Astrocyte (in vitro differentiated cells and primary cell): ENCODE results near the gene GABPA. TPM values are rescaled to one million over a fixed set of nuclear protein-coding genes. Genes with fewer than 3 reads are reported as not detected.

Source experiments
- DNase-seq: peaks from one replicate; pipeline ENCODE4 v3.0.0-alpha.2; 2010; ENCODE audit warnings: low read depth
- FAIRE-seq: peaks from 2 replicates; lab custom pipeline; 2011; peaks lifted over from hg19 to GRCh38; lab: Jason Lieb, UNC
- H2AFZ ChIP-seq: 2 replicates; pipeline ENCODE4 v1.6.0; 2012; ENCODE audit warnings: low read depth, low read length, inconsistent platforms
- H3K27ac ChIP-seq: 2 replicates; pipeline ENCODE4 v1.5.1; 2011; ENCODE audit warnings: low read depth, low read length, inconsistent platforms
- H3K27me3 ChIP-seq: 2 replicates; pipeline ENCODE4 v1.6.0; 2011; ENCODE audit warnings: low read length, inconsistent platforms; ENCODE audit not compliant: insufficient read depth
- H3K36me3 ChIP-seq: 2 replicates; pipeline ENCODE4 v1.5.1; 2011; ENCODE audit warnings: low read length, inconsistent platforms; ENCODE audit not compliant: insufficient read depth
- H3K4me1 ChIP-seq: 2 replicates; pipeline ENCODE4 v1.5.1; 2011; ENCODE audit warnings: low read length, inconsistent platforms; ENCODE audit not compliant: insufficient read depth
- H3K4me2 ChIP-seq: 2 replicates; pipeline ENCODE4 v1.6.0; 2012; ENCODE audit warnings: low read length, inconsistent platforms
- H3K4me3 ChIP-seq: 2 replicates; pipeline ENCODE4 v1.5.1; 2011; ENCODE audit warnings: low read depth, mild to moderate bottlenecking, low read length, inconsistent platforms; ENCODE audit not compliant: insufficient read depth
- H3K79me2 ChIP-seq: 2 replicates; pipeline ENCODE4 v1.6.0; 2012; ENCODE audit warnings: mild to moderate bottlenecking, low read length, inconsistent platforms; ENCODE audit not compliant: insufficient read depth
- H3K9ac ChIP-seq: 2 replicates; pipeline ENCODE4 v1.6.0; 2012; ENCODE audit warnings: mild to moderate bottlenecking, low read length, inconsistent platforms
- H3K9me3 ChIP-seq: 2 replicates; pipeline ENCODE4 v1.5.1; 2012; ENCODE audit warnings: low read depth, mild to moderate bottlenecking, low read length, inconsistent platforms; ENCODE audit not compliant: insufficient read depth
- H4K20me1 ChIP-seq: 2 replicates; pipeline ENCODE4 v1.6.0; 2012; ENCODE audit warnings: low read length, inconsistent platforms; ENCODE audit not compliant: insufficient read depth
- H3K27ac Mint-ChIP-seq: one replicate; pipeline ENCODE4 v1.8.0; 2021; ENCODE audit warnings: mild to moderate bottlenecking, mixed read lengths; ENCODE audit not compliant: unreplicated experiment
- H3K27me3 Mint-ChIP-seq: one replicate; pipeline ENCODE4 v1.8.0; 2021; ENCODE audit warnings: low read depth, mixed read lengths; ENCODE audit not compliant: unreplicated experiment
- H3K36me3 Mint-ChIP-seq: one replicate; pipeline ENCODE4 v1.8.0; 2021; ENCODE audit warnings: low read depth, mixed read lengths; ENCODE audit not compliant: unreplicated experiment
- H3K4me1 Mint-ChIP-seq: one replicate; pipeline ENCODE4 v1.8.0; 2021; ENCODE audit warnings: low read depth, mixed read lengths; ENCODE audit not compliant: unreplicated experiment
- H3K4me3 Mint-ChIP-seq: one replicate; pipeline ENCODE4 v1.8.0; 2021; ENCODE audit warnings: mild to moderate bottlenecking, moderate library complexity, mixed read lengths; ENCODE audit not compliant: unreplicated experiment
- H3K9me3 Mint-ChIP-seq: one replicate; pipeline ENCODE4 v1.8.0; 2021; ENCODE audit warnings: mild to moderate bottlenecking, mixed read lengths; ENCODE audit not compliant: unreplicated experiment
- CTCF ChIP-seq: IDR thresholded peaks from 2 replicates; pipeline ENCODE4 v1.5.1; 2011; ENCODE audit warnings: low read depth, mild to moderate bottlenecking, inconsistent platforms, low read length, moderate library complexity; ENCODE audit not compliant: insufficient read depth
- EZH2 ChIP-seq: IDR thresholded peaks from 2 replicates; pipeline ENCODE4 v1.6.1; 2012; ENCODE audit warnings: mild to moderate bottlenecking, low read length, inconsistent platforms; ENCODE audit not compliant: insufficient read depth
- total RNA-seq: library from RNA; stranded (reverse); gene quantifications from 2 replicates; pipeline ENCODE4 v1.2.1, GENCODE V29; 2021

Gene GABPA
- total RNA-seq, 1 donor from 2014 or later: 23.6 TPM

- peaks cover 18% of the 10 kb centered on the region for H3K4me1 Mint-ChIP-seq
- Histone ChIP-seq H3K4me2 (peak overlapping the region; percentile 91), H3K36me3 (no peaks in the 10 kb centered on the region), H3K79me2 (peaks cover 93% of the 10 kb centered on the region), H3K9me3 (no peaks in the 10 kb centered on the region), H3K9ac (peak overlapping the region; percentile 100), H2AFZ (peak overlapping the region; percentile 72), H3K4me3 (peak overlapping the region; percentile 99), H4K20me1 (peaks cover 29% of the 10 kb centered on the region), H3K27ac (peak overlapping the region; percentile 100), H3K27me3 (no peaks in the 10 kb centered on the region), H3K4me1 (peaks cover 10% of the 10 kb centered on the region)
- H3K27ac Mint-ChIP-seq: peak overlapping the region; percentile 77
- peak overlapping the region; percentile 93 for H3K4me3 Mint-ChIP-seq
- H3K27me3 Mint-ChIP-seq: no peaks in the 10 kb centered on the region
- DNase-seq (peak; percentile 64), FAIRE-seq (no peak)
- H3K9me3 Mint-ChIP-seq: no peaks in the 10 kb centered on the region
- H3K36me3 Mint-ChIP-seq: no peaks in the 10 kb centered on the region
- no peak for TF ChIP-seq CTCF
- TF ChIP-seq EZH2: no peak
Measured at GRCh38 chr21:25735646-25736597, 1.1 kb downstream of the GABPA start.

- H3K36me3 ChIP-seq: no peaks in the 10 kb centered on the region
- peaks cover 14% of the 10 kb centered on the region for H3K4me1 Mint-ChIP-seq
- H3K27ac ChIP-seq: no peak overlapping the region
- H3K36me3 Mint-ChIP-seq: no peaks in the 10 kb centered on the region
- no peaks in the 10 kb centered on the region for H3K27me3 Mint-ChIP-seq
- peak overlapping the region; percentile 91 for H3K4me2 ChIP-seq
- no peaks in the 10 kb centered on the region for H3K9me3 ChIP-seq
- peaks cover 10% of the 10 kb centered on the region for H3K4me1 ChIP-seq
- no peak overlapping the region for H2AFZ ChIP-seq
- DNase-seq (no peak), FAIRE-seq (no peak)
- peak overlapping the region; percentile 30 for H3K27ac Mint-ChIP-seq
- H3K4me3 Mint-ChIP-seq: peak overlapping the region; percentile 93
- peaks cover 78% of the 10 kb centered on the region for H3K79me2 ChIP-seq
- no peaks in the 10 kb centered on the region for H3K9me3 Mint-ChIP-seq
- TF ChIP-seq CTCF (no peak), EZH2 (no peak)
- no peak overlapping the region for H3K9ac ChIP-seq
- H4K20me1 ChIP-seq: peaks cover 20% of the 10 kb centered on the region
- no peak overlapping the region for H3K4me3 ChIP-seq
- H3K27me3 ChIP-seq: no peaks in the 10 kb centered on the region
Measured at GRCh38 chr21:25737421-25737820, 2.6 kb downstream of the GABPA start.

GRCh38 chr21:25742900-25743299, 8.1 kb downstream of the GABPA start:
- Histone ChIP-seq H3K4me2 (no peak overlapping the region), H3K27ac (no peak overlapping the region), H3K79me2 (peaks cover 29% of the 10 kb centered on the region), H4K20me1 (peaks cover 10% of the 10 kb centered on the region), H3K36me3 (no peaks in the 10 kb centered on the region), H3K4me1 (no peaks in the 10 kb centered on the region), H2AFZ (no peak overlapping the region), H3K27me3 (no peaks in the 10 kb centered on the region), H3K9ac (no peak overlapping the region), H3K9me3 (no peaks in the 10 kb centered on the region), H3K4me3 (no peak overlapping the region)
- no peaks in the 10 kb centered on the region for H3K9me3 Mint-ChIP-seq
- H3K4me3 Mint-ChIP-seq: no peak overlapping the region
- H3K27me3 Mint-ChIP-seq: no peaks in the 10 kb centered on the region
- H3K4me1 Mint-ChIP-seq: no peaks in the 10 kb centered on the region
- FAIRE-seq (no peak), DNase-seq (no peak)
- H3K36me3 Mint-ChIP-seq: no peaks in the 10 kb centered on the region
- no peak overlapping the region for H3K27ac Mint-ChIP-seq
- TF ChIP-seq EZH2 (no peak), CTCF (no peak)
